ENCODE data around the gene IRF5.
A peak's percentile ranks its signal among the peaks of the same experiment; 100 is the strongest.
"Not testable (repeated sequence)": the region's sequence is repeated elsewhere in the genome, so short reads cannot be mapped to it uniquely, and the experiment has no call there.

Gene IRF5

DNA sequence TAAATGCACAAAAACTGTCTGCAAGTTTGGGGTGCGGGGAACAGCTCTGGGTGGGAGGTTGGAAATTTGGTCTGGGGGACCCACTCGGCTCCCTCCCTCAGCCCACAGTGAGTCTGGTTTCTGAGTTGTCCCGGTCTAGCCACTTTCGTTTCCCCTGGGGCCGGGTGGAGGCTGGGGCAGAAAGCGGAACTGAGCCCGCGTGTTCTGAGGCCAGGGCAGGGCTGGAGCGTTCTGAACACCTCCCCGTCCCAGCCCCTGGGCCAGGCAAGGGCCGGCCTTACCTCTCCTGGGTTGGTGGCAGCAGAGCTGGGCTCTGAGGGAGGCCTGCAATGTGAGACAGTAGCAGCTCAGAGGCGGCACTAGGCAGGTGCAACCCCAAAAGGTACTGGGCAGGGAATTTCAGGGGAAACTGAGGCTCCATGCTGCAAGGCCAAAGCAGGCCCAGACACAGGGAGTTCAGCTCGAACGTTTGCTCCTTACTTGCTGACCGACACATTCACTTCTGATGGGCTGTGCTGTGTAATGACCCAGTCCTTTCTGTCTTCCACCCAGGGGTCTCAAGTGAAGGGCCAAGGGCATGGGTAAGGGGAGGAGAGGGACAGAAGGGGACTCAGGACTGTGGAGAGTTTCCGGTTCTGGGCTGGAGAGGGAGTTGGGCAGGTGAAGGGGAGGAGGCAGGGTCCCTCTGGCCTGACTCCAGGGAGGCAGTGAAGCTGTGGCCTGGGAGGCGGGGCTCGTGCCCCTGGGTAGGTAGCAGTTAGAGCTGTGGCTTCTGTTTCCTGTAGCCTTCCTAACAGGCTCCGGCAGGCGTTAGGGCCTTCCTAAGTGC lies 3.0 kb downstream of the IRF5 start:
- DNase-seq = no peak

- DNase-seq = no peak
Observed at GRCh38 chr7:128941323-128941890, 3.7 kb downstream of the IRF5 start.

GRCh38 chr7:128941946-128942526 lies 4.3 kb downstream of the IRF5 start:
- no peak for DNase-seq

- DNase-seq = not testable (repeated sequence)
Observed at GRCh38 chr7:128943251-128943650, 5.5 kb downstream of the IRF5 start.

DNA sequence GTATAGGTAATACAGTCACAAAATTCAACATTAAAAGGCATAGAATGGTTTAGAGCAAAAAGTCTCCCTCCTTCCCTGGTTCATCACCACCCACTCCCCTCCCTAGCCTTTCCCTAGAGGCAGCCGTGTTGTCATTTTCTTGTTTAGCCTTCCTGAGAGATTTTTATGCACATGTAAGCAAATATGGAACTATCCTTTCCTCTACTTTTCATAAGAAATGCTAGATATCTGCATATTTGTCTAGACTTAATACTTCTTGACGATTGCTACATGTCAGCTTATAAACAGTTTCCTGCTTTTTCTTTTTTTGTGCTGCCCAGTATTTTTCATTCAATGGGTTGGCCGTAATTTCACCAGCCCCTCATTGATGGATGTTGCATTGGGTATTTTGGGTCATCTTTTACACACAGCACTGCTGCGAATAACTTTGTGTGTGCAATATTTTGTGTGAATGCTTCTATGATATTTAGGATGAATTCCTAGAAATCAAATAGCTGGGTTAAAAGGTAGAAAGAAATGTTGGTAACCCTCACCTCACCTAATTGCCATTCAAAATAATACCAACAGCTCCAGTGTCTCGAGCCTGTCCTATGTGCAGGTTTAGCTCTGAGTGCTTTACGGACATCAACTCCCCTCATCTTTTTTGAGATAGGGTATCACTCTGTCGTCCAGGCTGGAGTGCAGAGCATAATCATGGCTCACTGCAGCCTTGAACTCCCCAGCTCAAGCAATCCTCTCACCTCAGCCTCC lies 6.9 kb downstream of the IRF5 start:
- no peak for DNase-seq

GRCh38 chr7:128945668-128946366 lies 8.1 kb downstream of the IRF5 start:
- DNase-seq = no peak

- no peak for DNase-seq
Observed at GRCh38 chr7:128946936-128947830, 9.5 kb downstream of the IRF5 start.

DNA sequence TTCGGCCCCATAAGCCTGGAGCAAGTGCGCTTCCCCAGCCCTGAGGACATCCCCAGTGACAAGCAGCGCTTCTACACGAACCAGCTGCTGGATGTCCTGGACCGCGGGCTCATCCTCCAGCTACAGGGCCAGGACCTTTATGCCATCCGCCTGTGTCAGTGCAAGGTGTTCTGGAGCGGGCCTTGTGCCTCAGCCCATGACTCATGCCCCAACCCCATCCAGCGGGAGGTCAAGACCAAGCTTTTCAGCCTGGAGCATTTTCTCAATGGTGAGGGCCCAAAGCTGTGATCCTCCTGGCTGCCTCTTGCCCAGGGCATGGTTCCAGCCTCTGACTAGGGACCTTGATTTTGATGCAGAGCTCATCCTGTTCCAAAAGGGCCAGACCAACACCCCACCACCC lies 10.1 kb downstream of the IRF5 start:
- DNase-seq = no peak

DNA sequence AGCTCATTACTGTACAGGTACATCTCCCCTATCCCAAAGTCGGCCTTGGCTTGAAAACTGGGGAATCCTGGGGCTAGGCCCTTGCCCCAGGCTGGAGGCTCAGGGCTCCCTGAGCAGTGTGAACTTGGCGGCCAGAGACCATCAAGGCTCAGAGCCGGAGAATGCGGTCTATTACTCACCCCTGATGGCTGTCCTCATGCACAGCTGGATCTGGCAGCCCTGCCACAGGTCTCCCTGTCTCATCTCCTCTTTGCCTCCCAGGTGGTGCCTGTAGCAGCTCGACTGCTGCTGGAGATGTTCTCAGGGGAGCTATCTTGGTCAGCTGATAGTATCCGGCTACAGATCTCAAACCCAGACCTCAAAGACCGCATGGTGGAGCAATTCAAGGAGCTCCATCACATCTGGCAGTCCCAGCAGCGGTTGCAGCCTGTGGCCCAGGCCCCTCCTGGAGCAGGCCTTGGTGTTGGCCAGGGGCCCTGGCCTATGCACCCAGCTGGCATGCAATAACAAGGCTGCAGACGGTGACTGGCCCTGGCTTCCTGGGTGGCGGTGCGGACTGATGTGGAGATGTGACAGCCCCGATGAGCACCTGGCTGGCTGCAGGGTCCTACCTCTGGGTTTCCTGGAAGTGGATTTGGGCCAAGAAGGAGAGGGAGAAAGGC lies 10.7 kb downstream of the IRF5 start:
- no peak for DNase-seq

DNA sequence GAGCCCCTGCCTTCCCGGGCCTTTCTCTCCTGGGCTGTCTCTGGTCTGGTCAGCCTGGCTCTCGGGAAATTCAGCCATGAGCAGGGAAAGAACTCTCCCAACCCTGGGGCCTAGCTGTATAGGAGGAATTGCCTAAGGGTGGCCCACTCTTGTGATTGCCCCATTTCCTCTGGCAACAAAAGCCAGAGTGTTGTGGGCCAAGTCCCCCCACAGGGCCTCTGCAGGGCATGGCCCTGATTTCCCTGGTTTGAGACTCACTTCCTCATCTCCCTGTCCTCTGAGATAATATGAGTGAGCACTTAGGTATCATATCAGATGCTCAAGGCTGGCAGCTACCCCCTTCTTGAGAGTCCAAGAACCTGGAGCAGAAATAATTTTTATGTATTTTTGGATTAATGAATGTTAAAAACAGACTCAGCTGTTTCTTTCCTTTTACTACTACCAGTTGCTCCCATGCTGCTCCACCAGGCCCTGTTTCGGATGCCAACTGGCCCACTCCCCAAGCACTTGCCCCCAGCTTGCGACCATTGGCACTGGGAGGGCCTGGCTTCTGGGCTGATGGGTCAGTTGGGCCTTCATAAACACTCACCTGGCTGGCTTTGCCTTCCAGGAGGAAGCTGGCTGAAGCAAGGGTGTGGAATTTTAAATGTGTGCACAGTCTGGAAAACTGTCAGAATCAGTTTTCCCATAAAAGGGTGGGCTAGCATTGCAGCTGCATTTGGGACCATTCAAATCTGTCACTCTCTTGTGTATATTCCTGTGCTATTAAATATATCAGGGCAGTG lies 11.4 kb downstream of the IRF5 start:
- no peak for DNase-seq

DNA sequence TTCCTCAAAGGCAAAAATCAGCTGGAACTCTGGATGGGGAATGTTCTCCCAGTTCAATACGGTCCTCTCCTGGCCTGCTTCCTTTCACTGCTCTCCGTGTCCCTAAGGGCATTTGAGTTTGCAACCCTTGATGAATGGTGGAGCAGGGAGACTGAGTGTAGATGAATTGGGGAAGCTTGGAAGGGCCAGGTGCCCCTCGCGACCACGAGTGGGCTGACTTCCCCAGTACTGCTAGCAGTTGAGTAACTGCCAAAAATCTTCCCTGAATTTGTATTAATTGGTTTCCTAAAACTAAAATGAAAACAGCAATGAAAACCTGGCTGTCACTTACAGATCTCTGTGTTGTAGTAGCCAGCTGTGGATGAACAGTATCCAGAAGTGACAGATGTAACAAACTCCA lies 13.6 kb downstream of the IRF5 start:
- DNase-seq = no peak

GRCh38 chr7:128954150-128954549 lies 16.4 kb downstream of the IRF5 start:
- DNase-seq = no peak

DNA sequence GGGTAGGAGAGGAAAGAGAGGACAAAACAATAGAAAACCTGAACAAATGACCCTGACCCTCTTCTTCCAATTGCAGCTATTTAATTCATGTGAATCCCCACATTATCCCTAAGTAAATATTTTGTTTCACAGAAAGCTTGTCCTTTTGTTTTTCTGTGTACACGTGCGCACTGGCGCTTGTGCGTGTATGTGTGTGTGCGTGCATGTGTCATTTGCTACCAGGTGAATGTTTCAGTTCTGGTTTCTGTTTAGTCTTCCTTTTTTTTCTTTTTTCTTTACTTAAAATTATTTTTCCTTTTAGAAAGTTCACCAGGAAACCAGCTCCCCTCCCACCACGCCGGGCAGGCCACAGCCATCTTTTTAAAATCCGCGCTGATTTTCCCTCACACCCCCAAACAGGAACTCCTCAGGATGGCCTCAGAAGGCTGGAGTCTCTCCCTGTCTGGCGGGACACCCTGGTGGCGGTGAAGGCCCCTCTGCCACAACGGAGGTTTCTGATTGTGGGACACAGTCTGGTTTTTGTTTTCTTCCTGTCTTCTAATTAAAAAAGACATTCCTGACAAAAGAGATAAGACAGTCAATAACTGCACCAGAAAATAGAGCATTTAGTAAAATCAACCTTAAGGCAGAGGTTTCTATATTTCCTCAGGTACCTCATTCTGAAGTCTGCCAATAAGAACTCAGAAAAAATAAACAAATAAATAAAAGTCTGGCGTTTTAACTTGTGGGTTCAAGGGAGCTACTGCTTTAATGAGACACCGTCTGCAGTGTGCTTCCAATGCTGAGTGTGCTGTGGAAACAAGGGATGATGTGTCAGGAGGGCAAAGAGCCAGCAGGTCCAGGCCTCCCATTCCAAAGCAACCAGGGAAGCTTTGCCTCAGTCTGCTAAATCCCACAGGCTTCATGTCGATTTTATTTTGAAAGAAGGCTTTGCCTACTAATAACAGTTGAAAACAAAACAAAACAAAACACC lies 17.4 kb downstream of the IRF5 start:
- no peak for DNase-seq

DNA sequence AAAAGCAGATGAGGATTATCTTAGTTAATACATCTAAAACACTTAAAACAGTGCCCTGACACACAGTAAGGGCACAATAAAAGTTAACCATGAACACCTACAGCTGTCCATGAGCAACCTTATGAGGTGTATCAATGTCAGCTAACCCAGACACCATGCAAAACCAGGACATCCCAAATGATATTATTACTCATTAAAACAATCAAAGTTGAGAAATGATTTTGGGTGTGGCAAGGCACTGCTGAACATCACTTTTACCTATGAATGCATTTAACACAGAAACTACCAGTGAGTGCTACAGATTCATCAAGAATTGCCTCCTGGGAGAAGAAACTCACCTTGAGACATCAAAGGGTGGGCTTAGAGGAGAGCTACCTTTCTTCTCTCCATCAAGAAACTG lies 18.3 kb downstream of the IRF5 start:
- no peak for DNase-seq

GRCh38 chr7:128959296-128959695 lies 21.6 kb downstream of the IRF5 start:
- no peak for DNase-seq

DNA sequence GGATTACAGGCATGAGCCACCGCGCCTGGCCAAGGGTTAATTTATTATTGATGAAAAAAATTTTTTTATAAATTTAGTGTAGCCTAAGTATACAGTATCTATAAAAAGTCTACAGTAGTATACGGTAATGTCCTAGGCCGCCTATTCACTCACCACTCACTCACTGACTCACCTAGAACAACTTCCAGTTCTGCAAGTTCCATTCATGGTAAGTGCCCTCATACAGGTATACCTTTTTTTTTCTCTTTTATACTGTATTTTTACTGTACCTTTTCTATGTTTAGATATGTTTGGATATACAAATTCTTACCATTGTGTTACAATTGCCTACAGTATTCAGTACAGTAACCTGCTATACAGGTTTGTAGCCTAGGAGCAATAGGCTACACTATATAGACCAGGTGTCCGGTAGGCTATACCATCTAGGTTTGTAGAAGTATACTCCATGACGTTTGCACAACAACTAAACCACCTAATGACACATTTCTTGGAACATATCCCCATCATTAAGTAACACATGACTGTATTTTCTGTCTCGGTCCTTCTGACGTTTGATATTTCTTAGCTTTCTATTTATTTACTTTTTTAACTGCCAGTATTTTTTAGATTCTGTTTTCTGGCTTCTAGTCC lies 23.4 kb downstream of the IRF5 start:
- no peak for DNase-seq

GRCh38 chr7:128962899-128963298 lies 25.2 kb downstream of the IRF5 start:
- DNase-seq = no peak

DNA sequence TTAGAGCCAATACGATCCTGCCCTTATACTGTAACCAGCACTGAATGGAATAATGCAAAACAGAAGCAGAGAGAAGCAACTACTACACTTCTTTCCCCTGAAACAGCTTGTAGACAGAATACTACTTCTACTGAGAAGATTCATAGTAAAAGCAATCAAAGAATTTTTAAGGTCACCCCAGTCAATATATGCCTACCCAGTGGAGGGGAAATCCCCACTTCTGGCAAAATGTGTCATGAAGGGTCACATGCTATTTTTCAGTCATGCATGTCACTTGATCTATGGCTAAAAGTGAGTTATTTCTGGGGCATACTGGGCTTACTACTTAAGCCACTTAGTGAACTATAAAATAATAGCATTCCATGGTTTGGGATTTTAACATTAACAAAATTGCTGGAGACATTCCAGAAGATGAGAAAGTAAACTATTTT lies 25.6 kb downstream of the IRF5 start:
- DNase-seq = peak in 1 of 2 donors; percentile 47

DNA sequence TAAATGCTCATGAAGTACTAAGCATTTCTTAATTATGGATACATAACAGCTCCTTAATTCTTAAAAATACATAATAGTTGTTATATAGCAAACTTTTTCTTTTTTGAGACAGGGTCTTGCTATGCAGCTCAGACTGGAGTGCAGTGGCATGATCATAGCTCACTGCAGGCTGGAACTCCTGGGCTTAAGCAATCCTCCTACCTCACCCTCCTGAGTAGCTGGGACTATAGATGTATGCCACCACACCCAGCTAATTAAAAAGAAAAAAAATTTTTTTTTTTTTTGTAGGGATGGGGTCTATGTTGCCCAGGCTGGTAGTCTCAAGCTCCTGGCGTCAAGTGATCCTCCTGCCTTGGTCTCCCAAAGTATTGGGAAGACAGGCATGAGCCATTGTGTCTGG lies 30.9 kb downstream of the IRF5 start:
- no peak for DNase-seq
